H1 (cell line): ENCODE data around the gene IGFBP1. TPM values are rescaled to one million over a fixed set of nuclear protein-coding genes. Genes with fewer than 3 reads are reported as not detected.

Experiments used
- CTCF ChIA-PET: fragments of 300-600 bp; sonication (Branson Sonifier 250); formaldehyde crosslinking; loops from one replicate; lab custom pipeline; 2021; ENCODE audit not compliant: partially characterized antibody; lab: Charles Lee
- POLR2A ChIA-PET: fragments of 300-600 bp; sonication (Branson Sonifier 250); formaldehyde crosslinking; loops from one replicate; lab custom pipeline; 2021; ENCODE audit warnings: inconsistent platforms; ENCODE audit not compliant: partially characterized antibody; lab: Charles Lee
- DNase-seq, 2 experiments: peaks; one replicate each; pipeline versions ENCODE4 v3.0.0 to v3.0.0-alpha.2; 2010 to 2022; ENCODE audit warnings: low spot score in 2 of 2, low read depth in 1 of 2, mixed read lengths in 1 of 2
- FAIRE-seq: peaks from 2 replicates; lab custom pipeline; 2011; peaks lifted over from hg19 to GRCh38; lab: Jason Lieb, UNC
- H2AFZ ChIP-seq: 2 replicates; pipeline ENCODE4 v1.8.1; 2012; ENCODE audit warnings: low read length, inconsistent platforms
- H2AK5ac ChIP-seq: 2 replicates; pipeline ENCODE4 v1.6.1; 2013; ENCODE audit warnings: low read depth, low read length
- H2BK120ac ChIP-seq: replicated peaks from 2 replicates; pipeline ENCODE3; 2013; ENCODE audit warnings: low read depth, low read length, inconsistent platforms
- H2BK12ac ChIP-seq: 2 replicates; pipeline ENCODE4 v1.6.1; 2013; ENCODE audit warnings: low read depth, low read length
- H2BK15ac ChIP-seq: 2 replicates; pipeline ENCODE4 v1.6.1; 2013; ENCODE audit warnings: low read length
- H2BK20ac ChIP-seq: 2 replicates; pipeline ENCODE4 v1.6.1; 2013; ENCODE audit warnings: low read length
- H2BK5ac ChIP-seq: 2 replicates; pipeline ENCODE4 v1.6.1; 2013; ENCODE audit warnings: low read depth, low read length
- H3K14ac ChIP-seq: 2 replicates; pipeline ENCODE4 v1.6.1; 2013; ENCODE audit warnings: inconsistent platforms; ENCODE audit not compliant: insufficient read length
- H3K18ac ChIP-seq: 2 replicates; pipeline ENCODE4 v1.6.1; 2013; ENCODE audit warnings: low read length; ENCODE audit errors: extremely low read depth
- H3K23ac ChIP-seq: 2 replicates; pipeline ENCODE4 v1.6.1; 2013; ENCODE audit warnings: inconsistent platforms; ENCODE audit not compliant: insufficient read length
- H3K23me2 ChIP-seq: 2 replicates; pipeline ENCODE4 v1.6.1; 2013; ENCODE audit warnings: low read depth, low read length
- H3K27ac ChIP-seq: 2 replicates; pipeline ENCODE4 v1.6.1; 2011; ENCODE audit warnings: low read depth, low read length, inconsistent platforms
- H3K27me3 ChIP-seq, 4 experiments: replicated peaks in 1 of 4; 1 replicate in 1 of 4; 2 replicates in 3 of 4; pipeline versions ENCODE4 v1.6.1 to v1.8.1; 2011 to 2013; ENCODE audit warnings: low read length in 3 of 4, mild to moderate bottlenecking in 3 of 4, inconsistent platforms in 2 of 4, mixed read lengths in 2 of 4, moderate library complexity in 1 of 4; ENCODE audit not compliant: control insufficient read depth in 3 of 4, insufficient read depth in 3 of 4; ENCODE audit errors: extremely low read depth in 1 of 4
- H3K36me3 ChIP-seq, 4 experiments: 2 replicates each; pipeline versions ENCODE4 v1.6.1 to v1.8.1; 2011 to 2013; ENCODE audit warnings: mild to moderate bottlenecking in 4 of 4, low read length in 3 of 4, moderate library complexity in 2 of 4, control low read depth in 1 of 4, inconsistent platforms in 1 of 4; ENCODE audit not compliant: insufficient read depth in 4 of 4, control insufficient read depth in 2 of 4
- H3K4ac ChIP-seq: replicated peaks from 2 replicates; pipeline ENCODE3; 2013; ENCODE audit warnings: low read length, low read depth, mixed read lengths, inconsistent platforms; ENCODE audit not compliant: insufficient read length
- H3K4me1 ChIP-seq, 4 experiments: replicated peaks in 1 of 4; 1 replicate in 1 of 4; 2 replicates in 3 of 4; pipeline versions ENCODE4 v1.6.1 to v1.8.1; 2011 to 2013; ENCODE audit warnings: low read length in 3 of 4, inconsistent platforms in 2 of 4, mixed read lengths in 1 of 4; ENCODE audit not compliant: insufficient read depth in 4 of 4, control insufficient read depth in 3 of 4
- H3K4me2 ChIP-seq, 2 experiments: 2 replicates each; pipeline versions ENCODE4 v1.6.1 to v1.8.1; 2011 to 2013; ENCODE audit warnings: low read depth in 2 of 2, low read length in 2 of 2, control low read depth in 1 of 2, inconsistent platforms in 1 of 2, mild to moderate bottlenecking in 1 of 2; ENCODE audit not compliant: insufficient read depth in 1 of 2
- H3K4me3 ChIP-seq, 4 experiments: fragments of 200-600, 300-600 bp in 1 of 4; sonication (generic), shearing (Covaris generic), sonication (Bioruptor Twin) in 1 of 4; 2 replicates each; pipeline versions ENCODE4 v1.5.1 to v1.8.1; 2011 to 2016; ENCODE audit warnings: low read length in 4 of 4, low read depth in 3 of 4, control low read depth in 2 of 4, inconsistent platforms in 2 of 4, mild to moderate bottlenecking in 2 of 4, mixed read lengths in 1 of 4, moderate library complexity in 1 of 4; ENCODE audit not compliant: insufficient read depth in 2 of 4; ENCODE audit errors: extremely low read depth in 1 of 4
- H3K56ac ChIP-seq: replicated peaks from 2 replicates; pipeline ENCODE3; 2013; ENCODE audit warnings: low read depth, mild to moderate bottlenecking, mixed read lengths, low read length, inconsistent platforms; ENCODE audit not compliant: insufficient read length
- H3K79me1 ChIP-seq: 2 replicates; pipeline ENCODE4 v1.6.1; 2013; ENCODE audit warnings: low read depth, low read length, control low read depth
- H3K79me2 ChIP-seq, 2 experiments: 2 replicates each; pipeline versions ENCODE4 v1.6.1 to v1.8.1; 2012 to 2013; ENCODE audit warnings: low read length in 2 of 2, mild to moderate bottlenecking in 2 of 2, inconsistent platforms in 1 of 2; ENCODE audit not compliant: insufficient read depth in 2 of 2, control insufficient read depth in 1 of 2
- H3K9ac ChIP-seq, 4 experiments: replicated peaks in 1 of 4; 1 replicate in 1 of 4; 2 replicates in 3 of 4; pipeline versions ENCODE4 v1.6.1 to v1.8.1; 2011 to 2013; ENCODE audit warnings: low read depth in 3 of 4, low read length in 3 of 4, control low read depth in 2 of 4, mild to moderate bottlenecking in 2 of 4, moderate library complexity in 2 of 4, inconsistent platforms in 1 of 4; ENCODE audit errors: extremely low read depth in 1 of 4
- H3K9me3 ChIP-seq, 2 experiments: 2 replicates each; pipeline versions ENCODE4 v1.6.1 to v1.8.1; 2012 to 2013; ENCODE audit warnings: mild to moderate bottlenecking in 2 of 2, moderate library complexity in 2 of 2, control low read depth in 1 of 2, inconsistent platforms in 1 of 2, low read depth in 1 of 2, low read length in 1 of 2, mixed read lengths in 1 of 2; ENCODE audit not compliant: insufficient read depth in 2 of 2
- H4K20me1 ChIP-seq, 2 experiments: replicated peaks in 1 of 2; 2 replicates each; pipeline versions ENCODE3 to v1.8.1; 2011 to 2013; ENCODE audit warnings: inconsistent platforms in 2 of 2, low read length in 2 of 2, mild to moderate bottlenecking in 1 of 2; ENCODE audit not compliant: insufficient read depth in 2 of 2, control insufficient read depth in 1 of 2
- H4K5ac ChIP-seq: 2 replicates; pipeline ENCODE4 v1.6.1; 2013; ENCODE audit warnings: low read length, low read depth, mixed read lengths, inconsistent platforms; ENCODE audit not compliant: insufficient read length
- H4K8ac ChIP-seq: 2 replicates; pipeline ENCODE4 v1.8.0; 2013; ENCODE audit warnings: mild to moderate bottlenecking, moderate library complexity, low read length, inconsistent platforms; ENCODE audit not compliant: insufficient read depth; ENCODE audit errors: extremely low read depth
- H4K91ac ChIP-seq: replicated peaks from 2 replicates; pipeline ENCODE3; 2013; ENCODE audit warnings: low read length, mixed read lengths, inconsistent platforms; ENCODE audit not compliant: insufficient read length
- KDM4A ChIP-seq: IDR thresholded peaks from one replicate; pipeline ENCODE4 v1.7.1; 2012; ENCODE audit warnings: low read depth, mild to moderate bottlenecking, moderate library complexity, low read length, inconsistent platforms; ENCODE audit not compliant: severe bottlenecking
- MAX ChIP-seq: IDR thresholded peaks from 2 replicates; pipeline ENCODE4 v1.6.1; 2012; ENCODE audit warnings: inconsistent platforms
- SAP30 ChIP-seq: fragments of 300-600 bp; sonication (generic); IDR thresholded peaks from 2 replicates; pipeline ENCODE4 v1.7.1; 2012; ENCODE audit warnings: low read length, moderate library complexity, mild to moderate bottlenecking, inconsistent platforms; ENCODE audit not compliant: insufficient read depth, insufficient replicate concordance
- WGBS, 2 experiments: shearing (Covaris generic) in 1 of 2; methylation state at CpG; one replicate each; pipeline versions ENCODE4 v1.1.6 to v1.1.7; 2013 to 2015; ENCODE audit warnings: low lambda C conversion rate in 2 of 2, mixed read lengths in 2 of 2, inconsistent platforms in 1 of 2, low coverage in 1 of 2, missing lambda C conversion rate in 1 of 2; ENCODE audit not compliant: insufficient replicate concordance in 2 of 2, insufficient coverage in 1 of 2, insufficient read length in 1 of 2; ENCODE audit errors: extremely low coverage in 1 of 2, missing lambda C conversion rate in 1 of 2; 5-methylcytosine and 5-hydroxymethylcytosine counted together
- polyA plus RNA-seq, 7 experiments: library from polyadenylated mRNA; depleted of rRNA in 3 of 7; stranded (reverse) in 5 of 7; unstranded in 2 of 7; fragments of >200 nt in 5 of 7; fragments of 200-250 nt in 2 of 7; gene quantifications; 1 replicate in 5 of 7; 2 replicates in 1 of 7; 4 replicates in 1 of 7; pipeline versions ENCODE4 v1.2.1 to v1.2.3, GENCODE V29; 2011 to 2013; ENCODE audit warnings: missing spikeins in 2 of 7, mixed read lengths in 2 of 7
- total RNA-seq: library from RNA; stranded (reverse); fragmentation: NEBNext Ultra II Directional; extraction: Animal tissue kit (Norgen Biotek cat#: 25700); gene quantifications from 2 replicates; pipeline ENCODE4 v1.2.1, GENCODE V29; 2021

Gene IGFBP1
- total and polyA plus RNA-seq, 2 of the 8 experiments (the other 6 are each of a cell fraction or from before 2014, with no cell fraction given): not detected

- H3K9ac ChIP-seq: no peak overlapping the region
- no peaks in the 10 kb centered on the region for H3K36me3 ChIP-seq
- peaks cover 11% of the 10 kb centered on the region; the same call in 1 of the 2 replicates for H3K23me2 ChIP-seq
- no peak overlapping the region for H2BK12ac ChIP-seq
- peaks cover 23 to 42% (median 35%) of the 10 kb centered on the region in 4 experiments for H3K27me3 ChIP-seq
- WGBS, 2 experiments: 44% methylated on average over 8 of the region's 8 CpGs; no CpG with 5 or more reads in 1 of the 2 experiments
- H2AK5ac ChIP-seq: no peak overlapping the region
- ChIA-PET CTCF (interaction anchor here (0.6 to 3.8 kb wide), 11 partner anchors 11 to 469 kb away, joined by 3 to 22 read pairs (median 5); no protein-coding TSS in a partner anchor), POLR2A (no interaction called here)
- no peak overlapping the region for H2BK15ac ChIP-seq
- peak overlapping the region; percentile 92 to 94 for H3K4me2 ChIP-seq
- H4K20me1 ChIP-seq: no peaks in the 10 kb centered on the region
- DNase-seq (no peak), FAIRE-seq (no peak)
- H2BK120ac ChIP-seq: no peak overlapping the region
- H3K56ac ChIP-seq: no peak overlapping the region
- no peak overlapping the region for H2BK5ac ChIP-seq
- no peaks in the 10 kb centered on the region for H3K79me2 ChIP-seq
- no peak overlapping the region for H4K8ac ChIP-seq
- no peaks in the 10 kb centered on the region for H3K9me3 ChIP-seq
- no peak overlapping the region for H4K91ac ChIP-seq
- H3K18ac ChIP-seq: no peak overlapping the region
- peaks cover 2 to 15% (median 9%) of the 10 kb centered on the region in 4 experiments for H3K4me1 ChIP-seq
- H2BK20ac ChIP-seq: no peak overlapping the region
- H3K27ac ChIP-seq: no peak overlapping the region
- H2AFZ ChIP-seq: no peak overlapping the region
- H3K23ac ChIP-seq: no peak overlapping the region
- H4K5ac ChIP-seq: no peak overlapping the region
- no peak overlapping the region for H3K4ac ChIP-seq
- H3K4me3 ChIP-seq: peak overlapping the region in 3 of 4 experiments; percentile 25 to 60 (median 32); a peak in 4 of 8 replicates
- no peak overlapping the region for H3K14ac ChIP-seq
- no peaks in the 10 kb centered on the region for H3K79me1 ChIP-seq
- TF ChIP-seq MAX: 0 out of 2 replicates have a peak, but pooled peaks have one; percentile 37
- TF ChIP-seq KDM4A: no peak
- no peak for TF ChIP-seq SAP30
Observed at GRCh38 chr7:45889367-45890067, 1.2 kb downstream of the IGFBP1 start.
